ENCODE data around the gene OSBPL2. TPM values are rescaled to one million over a fixed set of nuclear protein-coding genes. Genes with fewer than 3 reads are reported as not detected.

The OSBPL2 gene
- total RNA-seq, 1 experiment from 2014 or later = 49.5 TPM

GRCh38 chr20:62210496-62210855 is 27.8 kb upstream of the OSBPL2 start:
- no peaks in the 10 kb centered on the region for H3K36me3 Mint-ChIP-seq
- H3K27me3 Mint-ChIP-seq (ENCODE audit: low read depth) = no peaks in the 10 kb centered on the region
- TF ChIP-seq ZSCAN18 (CRISPR knock-in tag; IDR thresholded peaks at IDR 0.05) (no peak), ZNF425 (CRISPR knock-in tag; conservative IDR thresholded peaks at IDR 0.05) (no peak), ATF2 (CRISPR knock-in tag; IDR thresholded peaks at IDR 0.05; ENCODE audit: borderline replicate concordance, low read depth) (no peak)
- POLR2A ChIA-PET = no interaction called here
- H3K9me3 Mint-ChIP-seq = no peaks in the 10 kb centered on the region
- DNase-seq (ENCODE audit: low spot score) (no peak), ATAC-seq (no peak)
- no peak overlapping the region for H3K4me3 Mint-ChIP-seq
- H3K4me1 Mint-ChIP-seq = peaks cover 3% of the 10 kb centered on the region; the same call in 1 of the 2 replicates
- H3K27ac Mint-ChIP-seq = no peak overlapping the region
- CTCF ChIA-PET = no interaction called here

GRCh38 chr20:62211216-62211615 is 27.1 kb upstream of the OSBPL2 start:
- Mint-ChIP-seq H3K4me3 (no peak overlapping the region), H3K36me3 (no peaks in the 10 kb centered on the region), H3K27ac (no peak overlapping the region), H3K9me3 (no peaks in the 10 kb centered on the region), H3K4me1 (peaks cover 3% of the 10 kb centered on the region; the same call in 1 of the 2 replicates), H3K27me3 (ENCODE audit: low read depth) (no peaks in the 10 kb centered on the region)
- ChIA-PET CTCF (no interaction called here), POLR2A (no interaction called here)
- ATAC-seq (no peak), DNase-seq (ENCODE audit: low spot score) (no peak)
- no peak for TF ChIP-seq ZNF219 (CRISPR knock-in tag; IDR thresholded peaks at IDR 0.05; ENCODE audit: borderline replicate concordance)
- TF ChIP-seq ZNF512 (CRISPR knock-in tag; IDR thresholded peaks at IDR 0.05; ENCODE audit: borderline replicate concordance) = no peak
- TF ChIP-seq ZNF532 (CRISPR knock-in tag; IDR thresholded peaks at IDR 0.05; ENCODE audit: borderline replicate concordance) = no peak
- no peak for TF ChIP-seq GTF2I (CRISPR knock-in tag; conservative IDR thresholded peaks at IDR 0.05)
- no peak for TF ChIP-seq HMGXB4 (CRISPR knock-in tag; IDR thresholded peaks at IDR 0.05)
- TF ChIP-seq MAX (CRISPR knock-in tag; IDR thresholded peaks at IDR 0.05) = no peak
- no peak for TF ChIP-seq NFYB (CRISPR knock-in tag; conservative IDR thresholded peaks at IDR 0.05; ENCODE audit: low read depth)
- no peak for TF ChIP-seq IRF1 (CRISPR knock-in tag; IDR thresholded peaks at IDR 0.05)
- TF ChIP-seq ZNF425 (CRISPR knock-in tag; conservative IDR thresholded peaks at IDR 0.05) = no peak
- TF ChIP-seq USF2 (CRISPR knock-in tag; IDR thresholded peaks at IDR 0.05) = no peak
- TF ChIP-seq RELA (CRISPR knock-in tag; IDR thresholded peaks at IDR 0.05; ENCODE audit: borderline replicate concordance) = no peak

All from WTC11 (cell line).